HG03135 (cell line): ENCODE measurements around the gene ACKR2.
A peak's percentile ranks its signal among the peaks of the same experiment; 100 is the strongest.
"Not testable (repeated sequence)": the region's sequence is repeated elsewhere in the genome, so short reads cannot be mapped to it uniquely, and the experiment has no call there.

Experiments
- ATAC-seq: cut with Tn5 transposase; IDR thresholded peaks from one replicate; pipeline ENCODE4 v1.9.1; 2021; ENCODE audit warnings: mild to moderate bottlenecking, moderate library complexity; ENCODE audit not compliant: unreplicated experiment

The ACKR2 gene

DNA sequence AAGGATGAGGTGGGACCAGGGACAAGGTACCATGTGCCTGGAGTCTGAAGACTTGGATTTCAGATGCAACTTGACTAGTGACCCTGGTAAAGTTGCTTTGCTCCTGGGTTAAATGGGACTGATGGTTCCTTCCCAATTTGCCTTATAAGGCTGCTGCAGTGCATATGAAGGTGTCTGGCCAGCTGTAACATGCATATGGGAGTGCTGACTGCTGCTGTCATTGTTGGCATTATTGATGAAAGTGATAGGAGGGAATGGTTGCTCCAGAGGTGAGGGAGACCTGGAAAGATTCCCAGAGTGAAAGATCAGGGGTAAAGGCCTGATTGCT, 45.9 kb downstream of the ACKR2 start:
- ATAC-seq, result no peak

DNA sequence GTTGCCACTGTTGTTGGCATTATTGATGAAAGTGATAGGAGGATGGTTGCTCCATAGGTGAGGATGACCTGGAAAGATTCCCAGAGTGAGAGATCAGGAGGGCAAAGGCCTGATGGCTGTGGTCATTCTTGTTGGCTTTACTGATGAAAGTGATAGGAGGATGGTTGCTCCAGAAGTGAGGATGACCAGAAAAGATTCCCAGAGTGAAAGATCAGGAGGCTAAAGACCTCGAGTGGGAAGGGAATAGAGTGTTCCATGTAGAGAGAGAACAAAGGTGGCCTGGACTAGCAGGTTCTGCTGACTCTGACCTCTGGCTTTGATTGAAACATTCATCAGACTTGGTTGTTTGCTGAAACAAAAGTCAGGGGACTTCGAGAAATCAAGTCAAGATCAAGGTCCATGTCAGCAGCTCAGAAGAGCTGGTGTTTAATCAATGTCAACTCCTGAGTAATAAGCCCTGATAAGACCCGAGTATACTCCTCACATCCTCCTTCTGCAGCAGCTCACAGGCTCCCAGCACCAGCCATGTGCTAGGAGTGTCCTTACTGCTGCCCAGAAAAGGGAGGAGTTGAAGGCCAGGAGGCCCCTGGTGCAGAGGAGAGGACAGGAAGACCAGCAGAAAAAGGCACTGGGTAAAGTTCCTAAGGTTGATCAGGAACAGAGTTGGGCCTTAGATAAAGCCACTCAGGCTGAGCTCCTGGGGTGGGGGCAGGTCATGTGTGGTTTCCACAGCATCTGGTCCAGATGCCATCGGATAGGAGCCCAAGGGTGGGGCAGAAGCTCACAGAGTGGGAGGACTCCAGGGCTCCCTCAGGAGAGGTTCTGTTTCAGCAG, 46.5 kb downstream of the ACKR2 start:
- no peak for ATAC-seq

GRCh38 chr3:42856544-42856943, 47.3 kb downstream of the ACKR2 start:
- ATAC-seq, result no peak

- ATAC-seq, result no peak
These were observed 55.2 kb downstream of the ACKR2 start for GRCh38 chr3:42864321-42864950.

- ATAC-seq, result no peak
These were observed 56.0 kb downstream of the ACKR2 start for GRCh38 chr3:42865256-42865655.

GRCh38 chr3:42867138-42867537, 57.9 kb downstream of the ACKR2 start:
- no peak for ATAC-seq

DNA sequence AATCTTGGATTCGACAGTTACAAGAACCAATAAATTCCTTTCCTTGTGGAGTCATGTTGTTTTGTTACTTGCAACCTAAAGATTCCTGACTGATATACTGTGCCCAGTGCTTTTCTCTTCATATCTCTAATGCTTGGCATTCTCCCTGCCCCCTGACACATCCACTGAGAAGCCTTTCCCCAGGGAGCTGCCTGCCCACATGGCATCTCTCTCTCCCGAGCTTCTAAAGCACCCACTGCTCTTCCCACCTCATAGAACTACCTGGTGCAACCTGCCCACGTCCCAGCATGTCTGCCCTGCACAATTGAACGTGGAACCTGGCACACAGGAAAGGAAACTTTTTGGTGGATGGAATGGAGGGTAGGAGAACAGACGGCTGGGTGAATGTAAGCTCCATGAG, 59.6 kb downstream of the ACKR2 start:
- no peak for ATAC-seq

GRCh38 chr3:42871592-42872196, 62.4 kb downstream of the ACKR2 start:
- no peak for ATAC-seq

- no peak for ATAC-seq
These were observed 63.5 kb downstream of the ACKR2 start for GRCh38 chr3:42872718-42873117.

- ATAC-seq, result no peak
These were observed 64.2 kb downstream of the ACKR2 start for GRCh38 chr3:42873221-42873982.

- ATAC-seq, result no peak
These were observed 65.5 kb downstream of the ACKR2 start for GRCh38 chr3:42874749-42875148.

DNA sequence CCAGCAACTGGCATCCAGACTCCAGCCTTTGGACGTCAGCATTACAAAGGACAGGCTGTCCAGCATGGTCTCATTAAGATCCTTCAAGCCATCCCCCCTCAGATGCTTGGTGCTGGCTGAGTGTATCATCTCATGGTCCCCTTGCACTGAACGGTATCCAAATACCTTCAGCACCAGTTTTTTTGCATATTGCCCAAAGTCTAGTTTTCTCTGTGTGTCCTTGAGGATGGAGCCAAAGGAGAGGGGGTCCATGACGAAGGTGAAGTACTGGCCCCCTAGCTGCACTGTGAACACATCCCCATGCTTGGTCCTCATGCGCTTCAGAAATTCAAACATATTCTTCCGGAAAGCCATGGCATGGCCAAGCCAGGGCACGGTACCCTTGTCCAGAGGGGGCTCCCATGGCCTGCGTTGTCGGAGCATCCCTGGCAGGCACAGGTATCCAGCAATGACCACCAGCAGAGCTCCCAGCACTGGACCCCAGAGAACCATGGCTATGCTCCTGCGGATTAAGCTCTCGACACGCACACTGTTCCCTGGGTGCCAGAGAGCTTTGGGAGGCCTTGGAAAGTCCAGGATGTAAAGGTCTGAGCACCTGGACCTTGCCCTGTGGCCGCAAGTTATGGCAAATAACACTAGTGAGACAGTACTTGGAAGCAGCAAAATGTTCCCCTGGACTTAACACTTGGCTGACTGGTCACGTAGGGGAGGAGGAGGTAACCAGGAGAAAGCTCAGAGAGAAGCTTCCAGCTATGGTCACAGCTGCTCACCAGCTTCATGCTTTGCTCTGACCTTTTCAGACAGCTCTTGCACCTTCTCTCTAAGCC, 66.3 kb downstream of the ACKR2 start, which contains the start of gene CYP8B1:
Gene CYP8B1 (minus strand): TSS at position 555 of the 827 bp plus-strand sequence. CDS start 63 bp downstream, at position 492.
- ATAC-seq, result no peak

DNA sequence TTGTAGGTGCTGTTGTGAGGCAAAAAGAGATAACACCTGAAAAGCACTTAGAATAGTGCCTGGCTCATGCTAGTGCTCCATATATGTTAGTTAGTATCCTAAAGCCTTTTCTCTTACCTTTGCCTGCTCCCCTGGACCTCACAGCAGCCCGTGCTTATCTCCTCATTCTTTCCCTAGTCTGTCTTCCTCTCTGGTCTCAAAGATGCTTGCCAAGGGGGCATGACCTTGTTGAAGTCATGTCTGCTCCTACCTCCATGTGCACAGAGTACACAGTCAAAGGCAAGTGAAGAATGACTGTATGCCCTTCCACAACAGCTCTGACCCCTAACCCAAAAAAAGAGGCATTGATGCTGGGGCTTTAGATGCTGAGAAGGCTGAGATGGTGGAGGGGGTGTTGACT, 67.2 kb downstream of the ACKR2 start:
- ATAC-seq, result no peak

DNA sequence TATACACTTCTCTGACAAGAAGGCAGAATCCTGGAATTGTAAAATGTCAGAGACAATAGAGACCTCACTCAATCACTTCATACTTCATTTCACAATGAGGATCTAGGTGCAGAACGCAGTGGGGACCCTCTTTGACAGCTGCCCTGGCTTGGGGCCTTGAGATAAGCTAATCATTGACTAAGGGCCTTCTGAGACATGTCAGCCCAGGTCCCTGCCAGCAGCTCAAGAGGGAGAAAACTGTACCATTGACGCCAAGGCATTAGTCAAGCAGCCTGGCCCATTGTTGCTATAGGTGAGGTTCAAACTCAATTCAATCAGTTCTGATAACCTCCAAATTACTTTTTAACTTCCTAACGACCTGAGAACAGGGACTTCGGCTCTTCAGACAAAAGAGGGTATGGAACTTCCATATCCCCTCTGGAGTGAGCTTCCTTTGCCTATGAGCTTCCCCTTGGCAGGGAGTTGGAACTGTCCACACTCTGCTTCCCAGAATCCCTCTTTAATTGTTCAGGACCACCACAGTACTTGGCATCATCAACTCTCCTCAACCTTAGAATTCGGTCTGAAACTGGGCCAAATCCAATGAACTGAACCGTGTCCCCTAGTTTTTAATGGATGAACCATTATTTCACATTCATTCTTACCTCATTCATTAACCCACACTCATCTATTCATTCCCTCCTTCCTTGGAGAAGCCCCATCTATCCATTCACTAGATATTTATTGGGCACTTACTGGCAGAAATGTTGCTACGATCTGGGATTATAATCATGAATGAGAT, 67.9 kb downstream of the ACKR2 start:
- ATAC-seq, result no peak

- ATAC-seq, result no peak
These were observed 68.6 kb downstream of the ACKR2 start for GRCh38 chr3:42877881-42878280.

DNA sequence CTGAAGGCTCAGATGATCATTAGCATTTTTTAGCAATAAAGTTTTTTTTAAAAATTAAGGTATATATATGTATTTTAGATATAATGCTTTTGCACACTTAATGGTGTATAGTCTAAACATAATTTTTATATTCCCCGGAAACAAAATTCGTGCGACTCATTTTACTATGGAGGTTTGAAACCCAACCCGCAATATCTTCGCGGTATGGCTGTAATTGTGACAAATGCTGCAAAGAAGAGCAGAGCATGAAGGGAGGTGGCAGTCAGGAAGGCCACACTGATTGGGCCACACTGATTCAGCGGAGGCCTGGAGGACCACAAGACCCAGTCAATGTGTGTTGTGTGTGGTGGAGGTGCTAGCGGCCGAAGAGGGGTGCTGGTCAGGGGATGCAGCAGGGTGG, 70.9 kb downstream of the ACKR2 start:
- ATAC-seq, result no peak

DNA sequence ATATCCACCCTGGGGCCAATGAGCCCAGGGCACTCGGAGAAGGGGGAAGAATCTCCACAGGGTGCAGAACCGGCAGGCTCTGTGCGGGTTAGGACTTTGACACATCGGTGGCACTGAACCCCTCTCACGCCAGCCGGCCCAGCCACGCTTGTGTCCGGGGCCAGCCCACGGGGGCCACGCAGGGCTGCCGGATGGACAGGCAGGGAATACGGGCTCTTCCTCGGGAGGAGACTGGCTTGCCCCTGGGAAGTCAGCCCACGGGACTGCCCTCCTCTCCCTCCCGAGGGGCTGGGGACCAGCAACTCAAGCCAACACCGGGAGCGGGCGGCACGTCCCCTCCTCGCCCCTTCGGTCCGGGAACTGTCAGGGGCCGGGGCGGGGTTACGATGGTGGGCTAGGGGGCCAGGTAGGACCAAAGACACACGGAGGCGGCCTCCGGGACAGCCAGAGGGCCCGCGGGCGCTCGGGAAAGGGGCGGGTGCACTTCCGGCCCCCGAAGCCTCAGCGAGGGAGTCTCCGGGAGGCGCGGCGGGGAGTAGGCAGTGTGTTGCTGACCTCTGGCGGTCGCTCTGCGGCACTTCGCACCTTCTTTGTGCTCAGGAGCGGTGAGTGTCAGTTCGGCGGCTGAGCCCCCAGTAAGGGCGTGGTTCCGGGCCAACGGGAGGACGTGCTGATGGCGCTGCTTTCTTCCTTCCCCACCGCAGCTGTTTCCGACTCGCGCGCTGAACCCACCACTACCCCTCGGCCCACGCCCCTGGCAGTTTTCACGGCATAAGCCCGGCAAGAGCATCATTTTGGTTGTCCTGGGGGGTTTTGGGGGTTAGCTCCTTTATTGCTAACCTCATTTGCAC, 71.6 kb downstream of the ACKR2 start:
- ATAC-seq, result peak; percentile 98

DNA sequence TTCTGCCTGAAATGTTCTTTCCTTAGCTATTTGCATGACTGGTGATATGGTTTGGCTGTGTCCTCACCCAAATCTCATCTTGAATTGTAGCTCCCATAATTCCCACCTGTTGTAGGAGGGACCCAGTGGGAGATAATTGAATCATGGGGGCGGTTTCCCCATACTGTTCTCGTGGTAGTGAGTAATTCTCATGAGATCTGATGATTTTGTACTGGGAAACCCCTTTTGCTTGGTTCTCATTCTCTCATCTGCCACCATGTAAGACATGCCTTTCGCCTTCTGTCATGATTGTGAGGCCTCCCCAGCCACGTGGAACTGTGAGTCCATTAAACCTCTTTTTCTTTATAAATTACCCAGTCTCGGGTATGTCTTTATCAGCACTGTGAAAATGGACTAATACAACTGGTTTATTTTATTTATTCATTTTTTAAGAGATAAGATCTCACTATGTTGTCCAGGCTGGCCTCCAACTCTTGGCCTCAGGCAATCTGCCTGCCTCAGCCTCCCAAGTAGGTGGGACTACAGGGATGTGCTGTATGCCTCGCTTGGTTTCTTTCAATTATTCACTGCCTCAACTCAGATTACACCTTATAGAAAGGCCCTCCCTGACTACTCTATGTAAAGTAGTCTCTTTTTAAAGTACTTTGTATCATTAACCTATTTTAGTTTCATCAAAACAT, 74.1 kb downstream of the ACKR2 start:
- not testable (repeated sequence) for ATAC-seq
